Common myeloid progenitor, CD34-positive (primary cell): ENCODE measurements around the gene ADIPOR2.
A peak's percentile ranks its signal among the peaks of the same experiment; 100 is the strongest.

Experiments
- CTCF ChIA-PET: fragments of 350-600 bp; sonication (Branson Sonifier 250); formaldehyde crosslinking; loops from one replicate; lab custom pipeline; 2021; ENCODE audit warnings: antibody characterized with exemption; lab: Charles Lee
- POLR2A ChIA-PET: fragments of 350-600 bp; sonication (Branson Sonifier 250); formaldehyde crosslinking; loops from one replicate; lab custom pipeline; 2021; ENCODE audit warnings: antibody characterized with exemption; lab: Charles Lee
- DNase-seq, 3 donors: peaks; one replicate each; pipeline versions ENCODE4 v3.0.0 to v3.0.0-alpha.2; 2013
- H3K27ac ChIP-seq, 2 experiments: 1 replicate in 1 of 2; 2 replicates in 1 of 2; pipeline ENCODE4 v1.7.0; 2013; ENCODE audit warnings: inconsistent platforms in 2 of 2, low read length in 2 of 2, mild to moderate bottlenecking in 2 of 2, low read depth in 1 of 2, moderate library complexity in 1 of 2; ENCODE audit not compliant: severe bottlenecking in 2 of 2, insufficient read depth in 1 of 2, poor library complexity in 1 of 2
- H3K27me3 ChIP-seq, 5 experiments: replicated peaks in 2 of 5; 1 replicate in 3 of 5; 2 replicates in 2 of 5; pipeline versions ENCODE4 v1.6.1 to v1.7.0; 2013; ENCODE audit warnings: low read length in 4 of 5, mild to moderate bottlenecking in 2 of 5, moderate library complexity in 2 of 5, inconsistent platforms in 1 of 5; ENCODE audit not compliant: insufficient read depth in 5 of 5, control insufficient read depth in 4 of 5
- H3K36me3 ChIP-seq, 4 experiments: 1 replicate in 2 of 4; 2 replicates in 2 of 4; pipeline versions ENCODE4 v1.6.1 to v1.7.0; 2013; ENCODE audit warnings: low read length in 3 of 4, control low read depth in 1 of 4, mild to moderate bottlenecking in 1 of 4; ENCODE audit not compliant: control insufficient read depth in 4 of 4, insufficient read depth in 4 of 4
- H3K4me1 ChIP-seq, 4 experiments: 1 replicate in 3 of 4; 2 replicates in 1 of 4; pipeline versions ENCODE4 v1.6.1 to v1.7.1; 2013; ENCODE audit warnings: low read length in 3 of 4, mild to moderate bottlenecking in 3 of 4, control low read depth in 1 of 4, inconsistent platforms in 1 of 4, moderate library complexity in 1 of 4; ENCODE audit not compliant: control insufficient read depth in 4 of 4, insufficient read depth in 4 of 4; ENCODE audit errors: control extremely low read depth in 1 of 4
- H3K4me3 ChIP-seq, 7 experiments: 1 replicate in 4 of 7; 2 replicates in 3 of 7; pipeline versions ENCODE4 v1.5.1 to v1.7.0; 2013; ENCODE audit warnings: mild to moderate bottlenecking in 7 of 7, low read length in 6 of 7, moderate library complexity in 6 of 7, inconsistent platforms in 2 of 7, low read depth in 2 of 7, control low read depth in 1 of 7; ENCODE audit not compliant: insufficient read depth in 4 of 7, control insufficient read depth in 1 of 7; ENCODE audit errors: extremely low read depth in 1 of 7
- H3K9me3 ChIP-seq, 5 experiments: 1 replicate in 4 of 5; 2 replicates in 1 of 5; pipeline versions ENCODE4 v1.6.1 to v1.7.1; 2013; ENCODE audit warnings: low read length in 4 of 5, mild to moderate bottlenecking in 2 of 5, inconsistent platforms in 1 of 5, low read depth in 1 of 5, moderate library complexity in 1 of 5; ENCODE audit not compliant: control insufficient read depth in 4 of 5, insufficient read depth in 2 of 5; ENCODE audit errors: control extremely low read depth in 1 of 5
- whole genome bisulfite sequencing: methylation state at CpG from one replicate; pipeline ENCODE4 v1.1.5; 2013; ENCODE audit not compliant: insufficient coverage; 5-methylcytosine and 5-hydroxymethylcytosine counted together

The ADIPOR2 gene

GRCh38 chr12:1665366-1665765, 25.5 kb upstream of the ADIPOR2 start:
- H3K9me3 ChIP-seq, result no peaks in the 10 kb centered on the region
- DNase-seq, result no peak
- H3K4me3 ChIP-seq, result no peak overlapping the region
- 92% methylated on average over 2 of the region's 2 CpGs for WGBS
- ChIA-PET CTCF (interaction anchor here (0.5 to 1.5 kb wide), 3 partner anchors 24 to 125 kb away, joined by 3 to 4 read pairs (median 3); no protein-coding TSS in a partner anchor), POLR2A (interaction anchor here (0.8 kb wide), 1 partner anchor 26 kb away, joined by 3 read pairs; the partner anchor contains the start of gene ADIPOR2)
- H3K27me3 ChIP-seq, result no peaks in the 10 kb centered on the region
- no peak overlapping the region for H3K27ac ChIP-seq
- peaks cover 24 to 54% (median 51%) of the 10 kb centered on the region in 4 experiments for H3K4me1 ChIP-seq
- no peaks in the 10 kb centered on the region for H3K36me3 ChIP-seq

- Histone ChIP-seq H3K36me3 (no peaks in the 10 kb centered on the region), H3K27ac (no peak overlapping the region), H3K27me3 (no peaks in the 10 kb centered on the region), H3K4me1 (peaks cover 24 to 54% (median 52%) of the 10 kb centered on the region in 4 experiments), H3K9me3 (no peaks in the 10 kb centered on the region), H3K4me3 (peak overlapping the region in 2 of 7 experiments; percentile 3 to 32)
- no CpG with 5 or more reads among the region's 5 CpGs for WGBS
- DNase-seq, result peak; percentile 23 to 45 (median 44)
- ChIA-PET POLR2A (no interaction called here), CTCF (interaction anchor here (0.8 to 1.5 kb wide), 5 partner anchors 11 to 32 kb away, joined by 3 to 5 read pairs (median 3); no protein-coding TSS in a partner anchor)
Measured at GRCh38 chr12:1666215-1666614, 24.7 kb upstream of the ADIPOR2 start.

GRCh38 chr12:1666685-1667162, 24.1 kb upstream of the ADIPOR2 start:
- ChIA-PET POLR2A (no interaction called here), CTCF (interaction anchor here (0.8 to 1.5 kb wide), 5 partner anchors 12 to 31 kb away, joined by 3 to 5 read pairs (median 3); no protein-coding TSS in a partner anchor)
- Histone ChIP-seq H3K4me1 (peaks cover 24 to 52% (median 51%) of the 10 kb centered on the region in 4 experiments), H3K36me3 (no peaks in the 10 kb centered on the region), H3K27ac (peak overlapping the region in 1 of 2 experiments; percentile 70), H3K27me3 (no peaks in the 10 kb centered on the region), H3K9me3 (no peaks in the 10 kb centered on the region), H3K4me3 (peak overlapping the region in 3 of 7 experiments; percentile 17 to 41 (median 32))
- DNase-seq, result peak in 2 of 3 donors; percentile 22 to 36
- WGBS, result 29% methylated on average over 1 of the region's 2 CpGs

GRCh38 chr12:1668833-1669543, 21.9 kb upstream of the ADIPOR2 start:
- H3K4me1 ChIP-seq, result peaks cover 24 to 51% (median 47%) of the 10 kb centered on the region in 4 experiments
- H3K27ac ChIP-seq, result peak overlapping the region in 1 of 2 experiments; percentile 54
- no peaks in the 10 kb centered on the region for H3K36me3 ChIP-seq
- H3K9me3 ChIP-seq, result no peaks in the 10 kb centered on the region
- ChIA-PET CTCF (interaction anchor here (3.0 kb wide), 1 partner anchor 23 kb away, joined by 19 read pairs; the partner anchor contains the start of gene ADIPOR2), POLR2A (interaction anchor here (1.0 kb wide), 1 partner anchor 22 kb away, joined by 4 read pairs; the partner anchor contains the start of gene ADIPOR2)
- DNase-seq, result peak; percentile 64 to 81 (median 78)
- H3K27me3 ChIP-seq, result no peaks in the 10 kb centered on the region
- 57% methylated on average over 18 of the region's 18 CpGs for WGBS
- peak overlapping the region in 2 of 7 experiments; percentile 32 to 42 for H3K4me3 ChIP-seq

- Histone ChIP-seq H3K4me1 (peaks cover 24 to 43% (median 38%) of the 10 kb centered on the region in 4 experiments), H3K4me3 (no peak overlapping the region), H3K27ac (no peak overlapping the region), H3K27me3 (no peaks in the 10 kb centered on the region), H3K9me3 (no peaks in the 10 kb centered on the region), H3K36me3 (no peaks in the 10 kb centered on the region)
- CTCF ChIA-PET, result interaction anchor here (0.9 to 3.0 kb wide), 4 partner anchors 11 to 21 kb away, joined by 3 to 19 read pairs (median 6); partner anchors contain the start of gene ADIPOR2
- DNase-seq, result no peak
- POLR2A ChIA-PET, result interaction anchor here (0.6 kb wide), 2 partner anchors 22 to 756 kb away, joined by 3 read pairs; no protein-coding TSS in a partner anchor
- 97% methylated on average over 7 of the region's 14 CpGs for WGBS
Measured at GRCh38 chr12:1670358-1671268, 20.3 kb upstream of the ADIPOR2 start.

GRCh38 chr12:1676043-1676442, 14.8 kb upstream of the ADIPOR2 start:
- CTCF ChIA-PET, result interaction anchor here (1.2 to 2.2 kb wide), 3 partner anchors 15 to 116 kb away, joined by 4 to 6 read pairs (median 5); partner anchors contain the start of gene ADIPOR2
- H3K9me3 ChIP-seq, result no peaks in the 10 kb centered on the region
- no peaks in the 10 kb centered on the region for H3K4me1 ChIP-seq
- H3K36me3 ChIP-seq, result no peaks in the 10 kb centered on the region
- H3K27ac ChIP-seq, result no peak overlapping the region
- no peaks in the 10 kb centered on the region for H3K27me3 ChIP-seq
- POLR2A ChIA-PET, result no interaction called here
- WGBS, result 100% methylated on average over 1 of the region's 3 CpGs
- no peak for DNase-seq
- H3K4me3 ChIP-seq, result no peak overlapping the region
